Trophoblast cell (in vitro differentiated cells and primary cell): ENCODE results near the gene SGMS1.
"Not testable (repeated sequence)": the region's sequence is repeated elsewhere in the genome, so short reads cannot be mapped to it uniquely, and the experiment has no call there.

Source experiments
- DNase-seq, 2 donors: peaks; one replicate each; pipeline ENCODE4 v3.0.0-alpha.2; 2016
- H2AFZ ChIP-seq: 2 replicates; pipeline ENCODE4 v1.6.1; 2013; ENCODE audit warnings: low read length, moderate library complexity, mild to moderate bottlenecking; ENCODE audit not compliant: insufficient read depth, poor library complexity
- H2AK5ac ChIP-seq: 2 replicates; pipeline ENCODE4 v1.6.1; 2013; ENCODE audit warnings: mild to moderate bottlenecking, low read length
- H2BK120ac ChIP-seq: 2 replicates; pipeline ENCODE4 v1.6.1; 2013; ENCODE audit warnings: low read length, mild to moderate bottlenecking, moderate library complexity; ENCODE audit not compliant: insufficient read depth, poor library complexity
- H2BK12ac ChIP-seq: 2 replicates; pipeline ENCODE4 v1.6.1; 2013; ENCODE audit warnings: mild to moderate bottlenecking, low read length, moderate library complexity
- H2BK5ac ChIP-seq: 2 replicates; pipeline ENCODE4 v1.6.1; 2013; ENCODE audit warnings: low read length, low read depth, moderate library complexity, mild to moderate bottlenecking; ENCODE audit not compliant: poor library complexity
- H3K14ac ChIP-seq: 2 replicates; pipeline ENCODE4 v1.6.1; 2013; ENCODE audit warnings: mild to moderate bottlenecking, low read length
- H3K18ac ChIP-seq: 2 replicates; pipeline ENCODE4 v1.6.1; 2013; ENCODE audit warnings: mild to moderate bottlenecking, low read length
- H3K23ac ChIP-seq: 2 replicates; pipeline ENCODE4 v1.6.1; 2013; ENCODE audit warnings: low read length
- H3K27ac ChIP-seq: 2 replicates; pipeline ENCODE4 v1.5.1; 2013; ENCODE audit warnings: low read depth, mild to moderate bottlenecking, inconsistent platforms, low read length, moderate library complexity
- H3K27me3 ChIP-seq: 2 replicates; pipeline ENCODE4 v1.6.1; 2013; ENCODE audit warnings: inconsistent platforms, mild to moderate bottlenecking, low read length, moderate library complexity; ENCODE audit not compliant: insufficient read depth
- H3K36me3 ChIP-seq, 2 experiments: 1 replicate in 1 of 2; 2 replicates in 1 of 2; pipeline ENCODE4 v1.6.1; 2013; ENCODE audit warnings: low read length in 2 of 2, mild to moderate bottlenecking in 2 of 2, moderate library complexity in 1 of 2; ENCODE audit not compliant: insufficient read depth in 2 of 2, control insufficient read depth in 1 of 2
- H3K4ac ChIP-seq: 2 replicates; pipeline ENCODE4 v1.6.1; 2013; ENCODE audit warnings: low read depth, mild to moderate bottlenecking, low read length, moderate library complexity
- H3K4me1 ChIP-seq, 2 experiments: 1 replicate in 1 of 2; 2 replicates in 1 of 2; pipeline ENCODE4 v1.6.1; 2013; ENCODE audit warnings: low read length in 2 of 2, mild to moderate bottlenecking in 2 of 2, moderate library complexity in 1 of 2; ENCODE audit not compliant: insufficient read depth in 2 of 2, control insufficient read depth in 1 of 2
- H3K4me2 ChIP-seq: 2 replicates; pipeline ENCODE4 v1.6.1; 2013; ENCODE audit warnings: inconsistent platforms, mild to moderate bottlenecking, low read length, moderate library complexity
- H3K4me3 ChIP-seq: 2 replicates; pipeline ENCODE4 v1.5.1; 2013; ENCODE audit warnings: mild to moderate bottlenecking, low read depth, low read length, inconsistent platforms
- H3K79me1 ChIP-seq: one replicate; pipeline ENCODE4 v1.6.1; 2013; ENCODE audit warnings: low read length
- H3K79me2 ChIP-seq: 2 replicates; pipeline ENCODE4 v1.6.1; 2013; ENCODE audit warnings: low read length, mild to moderate bottlenecking; ENCODE audit not compliant: control insufficient read depth, insufficient read depth, poor library complexity
- H3K9ac ChIP-seq: 2 replicates; pipeline ENCODE4 v1.6.1; 2013; ENCODE audit warnings: mild to moderate bottlenecking, low read length
- H3K9me3 ChIP-seq: 2 replicates; pipeline ENCODE4 v1.6.1; 2013; ENCODE audit warnings: low read depth, mild to moderate bottlenecking, control low read depth, inconsistent platforms, low read length; ENCODE audit not compliant: insufficient read depth
- H4K12ac ChIP-seq: 2 replicates; pipeline ENCODE4 v1.6.1; 2013; ENCODE audit warnings: low read depth, mild to moderate bottlenecking, low read length, moderate library complexity
- H4K8ac ChIP-seq: 2 replicates; pipeline ENCODE4 v1.6.1; 2013; ENCODE audit warnings: low read depth, mild to moderate bottlenecking, low read length, moderate library complexity
- H4K91ac ChIP-seq: one replicate; pipeline ENCODE4 v1.6.1; 2013; ENCODE audit warnings: low read depth, mild to moderate bottlenecking, low read length, moderate library complexity
- WGBS: extraction: QIAGEN DNeasy Blood & Tissue Kit; methylation state at CpG from one replicate; pipeline ENCODE4 v1.1.7; 2013; ENCODE audit warnings: missing lambda C conversion rate; ENCODE audit not compliant: insufficient read length, insufficient coverage; ENCODE audit errors: extremely low coverage; 5-methylcytosine and 5-hydroxymethylcytosine counted together

Gene SGMS1

DNA sequence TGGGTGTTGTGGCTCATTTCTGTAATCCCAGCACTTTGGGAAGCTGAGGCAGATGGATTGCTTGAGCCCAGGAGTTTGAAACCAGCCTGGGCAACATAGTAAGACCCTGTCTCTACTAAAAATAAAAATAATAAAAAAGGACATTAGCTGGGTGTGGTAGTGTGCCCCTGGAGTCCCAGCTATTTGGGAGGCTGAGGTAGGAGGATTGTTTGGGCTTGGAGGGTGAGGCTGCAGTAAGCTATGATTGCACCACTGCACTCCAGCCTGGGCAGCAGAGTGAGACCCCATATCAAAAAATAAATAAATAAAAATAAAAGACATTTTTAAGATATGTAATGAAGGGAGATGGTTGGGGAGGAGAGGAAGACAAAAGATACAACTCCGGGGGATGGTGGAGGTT is 23.6 kb upstream of the SGMS1 start:
- not testable (repeated sequence) for H2AFZ ChIP-seq, H3K23ac ChIP-seq, H2BK120ac ChIP-seq, H3K9me3 ChIP-seq, H3K79me2 ChIP-seq, H3K18ac ChIP-seq, H3K9ac ChIP-seq, H4K12ac ChIP-seq, H4K8ac ChIP-seq, H2BK12ac ChIP-seq, H2BK5ac ChIP-seq, H3K27ac ChIP-seq, H3K4me3 ChIP-seq, H3K79me1 ChIP-seq, H3K4ac ChIP-seq, H3K4me2 ChIP-seq, H3K14ac ChIP-seq, H4K91ac ChIP-seq, DNase-seq, H3K4me1 ChIP-seq, H3K27me3 ChIP-seq, H3K36me3 ChIP-seq, H2AK5ac ChIP-seq
- no CpG with 5 or more reads among the region's 1 CpG for WGBS

DNA sequence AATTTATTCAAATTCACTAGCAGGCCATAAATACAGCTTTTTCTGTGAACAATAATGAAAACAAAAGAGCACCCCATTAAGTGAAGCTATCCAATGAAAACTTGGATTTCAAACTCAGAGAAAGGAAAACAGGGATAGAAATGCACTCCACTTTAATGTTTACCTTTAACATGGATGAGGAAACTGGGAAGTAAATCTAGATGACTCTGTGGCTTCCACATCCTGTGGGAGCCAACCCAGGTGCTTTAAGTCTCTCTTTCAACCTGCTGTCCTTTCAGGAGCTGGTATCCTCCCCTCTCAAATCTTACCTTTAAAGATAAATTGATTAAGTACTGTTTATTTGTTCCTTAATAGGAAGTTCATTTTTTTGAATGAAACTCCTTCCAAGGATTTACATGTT is 21.5 kb upstream of the SGMS1 start:
- no peak overlapping the region for H3K27ac ChIP-seq
- H3K4me1 ChIP-seq = no peaks in the 10 kb centered on the region
- no peak overlapping the region for H3K14ac ChIP-seq
- H3K9ac ChIP-seq = no peak overlapping the region
- no peak overlapping the region for H4K91ac ChIP-seq
- H3K79me2 ChIP-seq = no peaks in the 10 kb centered on the region
- no peak overlapping the region for H2BK12ac ChIP-seq
- H2BK5ac ChIP-seq = no peak overlapping the region
- H2AFZ ChIP-seq = no peak overlapping the region
- H4K8ac ChIP-seq = no peak overlapping the region
- H2BK120ac ChIP-seq = no peak overlapping the region
- no peaks in the 10 kb centered on the region for H3K36me3 ChIP-seq
- no peak overlapping the region for H3K18ac ChIP-seq
- no peaks in the 10 kb centered on the region for H3K9me3 ChIP-seq
- no peak overlapping the region for H2AK5ac ChIP-seq
- H3K27me3 ChIP-seq = no peaks in the 10 kb centered on the region
- no peak overlapping the region for H3K4me3 ChIP-seq
- no peak overlapping the region for H4K12ac ChIP-seq
- DNase-seq = no peak
- no peak overlapping the region for H3K23ac ChIP-seq
- H3K79me1 ChIP-seq = no peaks in the 10 kb centered on the region
- no peak overlapping the region for H3K4me2 ChIP-seq
- H3K4ac ChIP-seq = no peak overlapping the region

DNA sequence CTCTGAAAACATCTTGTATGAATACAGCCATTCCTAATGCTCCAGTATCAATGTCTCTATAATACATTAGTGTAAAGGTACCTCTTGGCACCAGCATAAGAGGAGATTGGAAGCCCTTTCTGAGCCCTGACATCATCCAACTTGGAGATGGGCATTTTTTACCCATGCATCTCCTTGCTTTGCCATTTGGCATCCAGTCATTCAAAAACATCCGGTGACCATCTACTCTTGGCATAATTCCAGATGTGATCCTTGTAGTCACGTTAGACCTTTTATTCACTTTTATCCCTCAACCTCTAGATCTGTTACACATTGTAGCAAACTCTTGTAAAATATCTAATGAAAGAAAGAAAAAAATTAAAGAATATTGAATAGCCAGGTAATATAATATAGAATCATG is 17.9 kb upstream of the SGMS1 start:
- H4K12ac ChIP-seq = no peak overlapping the region
- no peak overlapping the region for H3K23ac ChIP-seq
- H2BK120ac ChIP-seq = no peak overlapping the region
- no peaks in the 10 kb centered on the region for H3K4me1 ChIP-seq
- H3K18ac ChIP-seq = no peak overlapping the region
- no peak for DNase-seq
- H2AFZ ChIP-seq = no peak overlapping the region
- no peaks in the 10 kb centered on the region for H3K36me3 ChIP-seq
- H4K91ac ChIP-seq = no peak overlapping the region
- no peak overlapping the region for H3K9ac ChIP-seq
- H3K9me3 ChIP-seq = no peaks in the 10 kb centered on the region
- no peaks in the 10 kb centered on the region for H3K79me1 ChIP-seq
- H3K4ac ChIP-seq = no peak overlapping the region
- no CpG with 5 or more reads among the region's 2 CpGs for WGBS
- H3K4me2 ChIP-seq = no peak overlapping the region
- H3K4me3 ChIP-seq = no peak overlapping the region
- no peak overlapping the region for H2BK5ac ChIP-seq
- H4K8ac ChIP-seq = no peak overlapping the region
- no peaks in the 10 kb centered on the region for H3K27me3 ChIP-seq
- no peak overlapping the region for H2AK5ac ChIP-seq
- no peak overlapping the region for H3K14ac ChIP-seq
- H3K27ac ChIP-seq = no peak overlapping the region
- no peaks in the 10 kb centered on the region for H3K79me2 ChIP-seq
- H2BK12ac ChIP-seq = no peak overlapping the region

DNA sequence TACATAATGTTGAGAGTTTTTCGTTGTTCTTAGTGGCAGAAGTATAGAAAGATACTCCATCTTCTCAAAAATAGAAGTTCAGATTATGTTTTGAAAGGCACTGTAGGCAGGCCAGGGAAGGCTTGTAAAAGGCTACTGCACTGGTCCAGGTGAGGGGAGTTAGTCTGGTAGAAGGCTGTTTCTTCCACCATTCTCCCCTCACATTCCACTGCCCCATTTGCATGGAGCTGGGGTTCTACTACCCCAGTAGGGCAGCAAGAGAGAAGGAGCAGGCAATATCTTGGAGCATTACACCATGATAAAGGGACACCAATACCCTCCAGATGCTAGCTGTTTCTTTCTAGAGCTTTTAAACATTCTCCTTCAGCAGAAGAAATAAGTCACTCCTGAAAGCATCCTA is 16.5 kb upstream of the SGMS1 start:
- H3K4ac ChIP-seq = no peak overlapping the region
- H2BK12ac ChIP-seq = no peak overlapping the region
- no peak overlapping the region for H3K23ac ChIP-seq
- no peak overlapping the region for H4K91ac ChIP-seq
- no peak overlapping the region for H3K18ac ChIP-seq
- H3K79me2 ChIP-seq = no peaks in the 10 kb centered on the region
- H2BK5ac ChIP-seq = no peak overlapping the region
- no peak overlapping the region for H4K12ac ChIP-seq
- no peak overlapping the region for H2AK5ac ChIP-seq
- no peak overlapping the region for H3K14ac ChIP-seq
- H2AFZ ChIP-seq = no peak overlapping the region
- DNase-seq = no peak
- H2BK120ac ChIP-seq = no peak overlapping the region
- H3K4me2 ChIP-seq = no peak overlapping the region
- H3K9ac ChIP-seq = no peak overlapping the region
- H3K79me1 ChIP-seq = no peaks in the 10 kb centered on the region
- no peaks in the 10 kb centered on the region for H3K9me3 ChIP-seq
- no peaks in the 10 kb centered on the region for H3K4me1 ChIP-seq
- H3K36me3 ChIP-seq = no peaks in the 10 kb centered on the region
- no peak overlapping the region for H4K8ac ChIP-seq
- H3K4me3 ChIP-seq = no peak overlapping the region
- no peaks in the 10 kb centered on the region for H3K27me3 ChIP-seq
- no peak overlapping the region for H3K27ac ChIP-seq
- no CpG with 5 or more reads among the region's 1 CpG for WGBS
